IPS DF 19.7 (cell line): ENCODE results near the gene SLAMF1.
"Not testable (repeated sequence)": the region's sequence is repeated elsewhere in the genome, so short reads cannot be mapped to it uniquely, and the experiment has no call there.

Experiments used
- DNase-seq: peaks from one replicate; pipeline ENCODE4 v3.0.0-alpha.2; 2013; ENCODE audit warnings: low read depth, low spot score

SLAMF1 gene

DNA sequence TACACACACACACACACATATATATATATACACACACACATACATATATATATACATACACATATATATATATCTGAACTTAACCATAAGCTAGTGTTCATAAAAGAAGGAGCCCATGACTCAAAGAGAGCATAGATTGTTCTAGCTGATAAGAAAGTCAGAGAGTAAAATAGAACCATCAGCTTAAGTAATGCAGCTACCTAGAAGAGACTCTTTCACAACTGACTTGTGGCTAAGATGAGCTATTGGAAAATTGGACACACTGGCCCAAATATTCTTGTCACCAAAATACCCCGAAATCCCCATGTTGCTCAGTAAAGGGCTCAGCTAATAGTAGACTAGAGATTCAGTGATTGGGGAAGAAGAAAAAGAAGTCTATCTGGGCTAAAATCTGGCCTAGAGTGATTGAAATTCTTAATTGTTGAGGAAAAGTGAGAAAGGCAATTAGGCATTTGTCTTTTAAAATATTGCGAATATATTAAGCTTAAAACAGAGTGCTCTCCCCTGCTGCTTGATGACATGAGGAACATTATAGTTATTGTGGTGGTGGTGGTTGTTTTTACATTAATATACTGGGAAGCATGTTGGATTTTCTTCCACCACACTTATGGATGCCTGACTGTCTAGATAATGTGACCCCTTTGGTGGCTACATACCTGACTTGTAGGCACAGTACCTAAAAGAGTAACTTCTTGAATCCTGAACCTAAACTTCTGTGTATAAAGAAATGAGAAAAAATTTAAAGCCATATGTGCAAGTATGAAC is 6.3 kb downstream of the SLAMF1 start:
- DNase-seq: no peak

GRCh38 chr1:160639652-160640051 is 7.2 kb downstream of the SLAMF1 start:
- DNase-seq: no peak

DNA sequence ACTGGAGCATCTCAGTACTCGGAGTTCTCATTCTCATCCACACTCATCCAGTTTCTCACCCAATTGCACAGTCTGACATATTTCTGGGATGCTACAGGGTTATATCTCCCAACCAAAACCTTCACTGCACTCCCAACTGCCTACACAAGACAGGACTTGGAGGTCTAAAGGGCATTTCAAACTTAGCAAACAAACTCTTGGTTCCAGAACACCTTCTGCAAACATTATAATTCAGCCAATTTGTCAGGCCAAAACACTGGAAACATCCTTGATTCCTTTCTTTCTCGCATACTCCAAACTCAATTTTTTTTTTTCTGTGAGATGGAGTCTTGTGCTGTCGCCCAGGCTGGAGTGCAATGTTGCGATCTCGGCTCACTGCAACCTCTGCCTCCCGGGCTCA is 7.9 kb downstream of the SLAMF1 start:
- no peak for DNase-seq

- no peak for DNase-seq
These were observed 8.3 kb downstream of the SLAMF1 start for GRCh38 chr1:160638540-160638857.

GRCh38 chr1:160637821-160638539 is 8.9 kb downstream of the SLAMF1 start:
- DNase-seq: no peak

DNA sequence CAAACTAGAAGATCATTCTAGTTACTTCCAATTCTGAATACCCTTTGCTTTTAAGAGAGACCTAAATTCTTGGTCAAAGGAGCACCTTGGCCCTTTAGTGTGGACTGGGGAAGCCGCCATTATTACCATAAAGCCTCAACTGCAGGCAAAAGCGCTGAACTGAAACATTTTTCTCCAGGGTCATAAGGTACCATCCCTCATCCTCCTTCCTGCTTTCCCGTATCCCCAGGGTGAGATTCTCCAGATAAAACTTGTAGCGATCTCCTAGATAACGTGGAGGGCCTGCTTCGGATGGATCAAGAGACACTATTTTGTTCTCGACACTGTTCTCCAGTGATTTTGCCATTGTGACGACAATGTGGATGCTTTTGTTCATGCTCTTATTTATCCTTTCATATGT is 9.8 kb downstream of the SLAMF1 start:
- no peak for DNase-seq

DNA sequence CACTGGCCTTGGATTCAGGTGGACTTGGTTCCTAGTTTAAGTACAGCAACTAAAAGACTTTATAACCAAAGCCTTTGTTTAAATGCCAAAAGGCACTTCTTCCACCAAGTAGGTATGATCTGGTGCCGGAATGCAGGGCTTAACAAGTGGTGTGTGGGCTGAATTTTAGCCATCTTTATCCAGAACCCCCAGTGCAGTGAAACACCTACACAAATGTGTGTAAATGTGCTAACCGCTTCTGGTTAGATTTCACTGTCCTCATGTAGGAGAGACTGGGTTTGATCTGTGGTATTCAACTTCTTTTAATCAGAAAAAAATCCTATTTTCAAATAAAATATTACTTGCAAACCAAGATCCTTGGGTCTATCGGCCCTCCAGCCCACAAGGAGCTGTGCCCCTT is 10.3 kb downstream of the SLAMF1 start:
- no peak for DNase-seq

DNA sequence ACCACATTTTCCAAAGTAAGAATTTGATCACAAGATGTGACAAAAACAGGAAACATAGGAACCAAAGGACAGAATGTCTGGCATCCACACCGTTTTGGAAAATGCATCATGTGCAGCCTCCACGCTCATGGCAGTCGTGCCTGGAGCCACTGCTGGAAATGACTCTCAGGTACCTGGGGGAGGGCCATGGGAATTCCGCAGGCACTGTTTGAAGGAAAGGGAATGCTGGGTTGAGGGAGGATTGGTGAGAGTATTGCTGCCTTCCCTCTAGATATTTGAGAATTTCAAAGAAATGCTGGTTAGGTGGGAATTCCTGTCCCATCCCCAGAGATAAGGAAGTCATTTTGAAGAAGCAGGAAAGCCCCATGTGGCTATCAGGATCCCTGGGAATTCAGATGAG is 10.8 kb downstream of the SLAMF1 start:
- no peak for DNase-seq

DNA sequence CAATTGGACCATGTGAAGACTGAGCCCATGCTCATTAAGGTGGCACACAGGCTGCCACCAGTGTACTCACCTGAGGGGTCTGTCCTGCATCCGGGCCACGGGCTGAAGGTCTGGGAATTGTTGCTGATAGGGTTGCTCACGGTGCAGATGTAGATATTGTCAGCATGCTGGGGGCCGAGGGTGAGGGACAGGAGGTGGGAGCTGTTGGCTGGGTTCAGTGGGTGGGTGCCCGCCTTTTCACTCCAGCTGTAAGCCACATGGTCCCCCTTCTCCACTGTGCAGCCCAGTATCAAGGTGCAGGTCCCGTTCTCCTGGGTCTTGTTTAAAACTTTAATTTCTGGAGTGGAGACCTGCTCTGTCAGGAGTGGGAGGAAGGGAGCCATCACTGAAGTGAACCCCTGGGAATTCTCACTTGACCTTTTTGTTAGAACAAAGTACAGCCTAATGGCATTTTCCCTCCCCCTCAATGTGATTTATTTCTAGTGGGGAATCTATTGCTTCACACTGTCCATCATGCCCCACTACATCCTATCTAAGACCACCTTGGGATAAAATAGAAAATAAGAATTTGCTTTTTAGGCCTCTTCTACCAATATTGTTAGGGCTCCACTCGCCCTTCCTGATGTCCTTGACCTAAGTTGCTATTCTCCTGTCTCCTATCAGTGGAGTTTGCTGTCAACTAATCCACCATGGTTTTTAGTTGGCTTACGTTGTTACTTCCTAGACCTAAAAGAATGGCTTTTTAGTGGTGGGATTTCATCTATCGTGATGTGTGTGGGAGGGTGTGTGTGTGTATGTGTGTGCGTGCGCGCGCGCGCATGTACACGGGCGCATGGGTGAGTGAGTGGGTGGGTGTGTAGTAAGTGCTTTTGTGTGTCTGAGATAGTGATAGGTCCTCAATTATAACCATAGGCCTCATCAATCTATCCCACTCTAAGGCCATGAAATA is 12.0 kb downstream of the SLAMF1 start:
- no peak for DNase-seq

DNA sequence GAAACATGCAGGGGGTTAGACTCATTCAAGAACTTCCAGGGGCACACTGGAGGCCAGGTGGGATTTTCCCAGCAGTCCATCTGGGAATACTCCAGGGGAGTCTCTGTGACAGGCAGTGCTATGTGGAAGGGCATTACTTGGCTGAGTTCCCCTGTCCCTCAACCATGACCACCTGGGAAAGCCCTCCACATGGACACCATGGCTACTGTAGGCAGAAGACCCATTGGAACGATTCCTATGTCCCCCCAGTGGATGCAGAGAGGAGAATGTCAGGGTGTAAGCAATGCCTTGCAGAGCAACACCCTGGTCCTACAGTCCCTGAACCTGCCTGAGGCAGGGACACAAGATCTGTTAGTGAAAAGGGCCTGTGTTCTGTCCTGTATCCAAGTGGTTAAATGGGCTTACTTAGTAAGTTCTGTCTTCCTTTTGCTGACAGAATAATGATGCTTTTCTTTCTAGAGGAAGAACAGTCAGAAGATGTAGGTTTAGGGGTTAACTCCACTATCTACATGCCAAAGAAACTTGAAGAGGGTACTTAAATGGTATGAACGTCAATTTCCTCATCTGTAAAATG is 13.4 kb downstream of the SLAMF1 start:
- DNase-seq: no peak

DNA sequence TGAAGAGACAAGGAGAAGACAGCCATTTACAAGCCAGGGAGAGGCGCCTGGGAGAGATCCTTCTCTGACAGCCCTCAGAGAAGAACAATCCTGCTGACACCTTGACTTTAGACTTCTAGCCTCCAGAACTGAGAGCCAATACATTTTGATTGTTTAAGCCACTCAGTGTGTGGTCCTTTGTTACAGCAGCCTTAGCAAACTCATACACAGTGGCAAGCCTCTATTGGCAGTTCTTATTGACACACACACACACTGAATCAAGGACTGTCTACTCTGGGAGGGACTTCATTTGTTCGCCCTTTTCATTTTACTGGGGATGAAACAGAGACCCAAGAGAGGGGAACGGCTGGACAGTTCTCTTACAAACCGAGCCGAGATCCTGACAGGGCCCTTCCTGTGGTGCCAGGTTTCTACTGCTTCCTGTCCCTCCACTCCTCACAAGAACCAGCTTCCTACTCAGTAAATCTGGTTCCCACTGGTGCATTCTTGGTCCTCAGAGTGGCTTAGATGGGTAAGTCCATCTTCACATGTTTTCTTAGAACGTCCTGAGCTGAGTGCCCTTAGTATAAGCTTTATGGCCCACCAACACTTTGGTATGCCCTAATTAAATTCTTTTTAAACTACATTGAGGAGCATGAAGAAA is 14.7 kb downstream of the SLAMF1 start:
- no peak for DNase-seq

DNA sequence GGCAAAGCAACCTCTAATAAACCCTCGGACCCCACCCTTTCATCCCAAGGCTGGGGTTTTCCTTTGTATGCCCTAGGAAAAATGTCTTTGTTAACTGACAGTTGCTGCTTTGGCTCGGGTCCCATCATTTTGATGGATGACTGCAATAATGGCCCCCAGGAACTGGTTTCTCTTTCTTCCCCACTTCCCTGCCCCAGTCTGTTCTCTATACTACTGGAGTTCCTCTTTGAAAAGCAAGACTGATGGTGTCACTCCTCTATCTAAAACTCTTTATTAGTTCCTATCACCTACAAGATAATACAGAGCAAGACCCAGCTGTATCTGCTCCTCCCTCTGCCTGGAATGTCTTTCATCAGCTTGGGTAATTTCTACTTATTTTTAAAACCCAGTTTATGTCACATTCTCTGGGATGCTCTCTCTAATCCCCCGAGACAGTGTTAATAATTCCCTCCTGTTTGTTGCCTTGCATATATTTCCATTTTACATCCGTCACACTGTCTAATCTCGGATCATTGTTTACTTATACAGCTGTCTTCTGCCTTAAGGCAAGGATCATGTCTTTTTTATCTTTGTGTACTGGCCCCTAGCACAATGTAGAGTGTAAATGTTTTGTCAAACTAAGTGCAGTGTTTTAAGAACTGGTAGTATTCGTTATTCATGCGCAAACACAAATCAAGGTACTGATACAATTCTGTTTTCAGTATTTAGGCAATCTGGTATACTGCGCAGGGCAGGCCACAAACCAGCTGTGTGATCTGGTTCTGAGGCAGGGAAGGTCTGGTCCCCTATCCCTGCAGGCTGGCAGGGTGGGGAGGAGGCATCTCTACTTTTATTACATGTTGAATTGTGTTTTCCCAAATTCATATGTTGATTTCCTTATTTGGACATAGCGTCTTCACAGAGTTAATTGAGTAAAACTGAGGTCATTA is 16.1 kb downstream of the SLAMF1 start:
- DNase-seq: no peak

- no peak for DNase-seq
These were observed 17.3 kb downstream of the SLAMF1 start for GRCh38 chr1:160629286-160630210.

GRCh38 chr1:160628799-160629263 is 18.0 kb downstream of the SLAMF1 start:
- no peak for DNase-seq

GRCh38 chr1:160627677-160628289 is 19.1 kb downstream of the SLAMF1 start:
- not testable (repeated sequence) for DNase-seq

DNA sequence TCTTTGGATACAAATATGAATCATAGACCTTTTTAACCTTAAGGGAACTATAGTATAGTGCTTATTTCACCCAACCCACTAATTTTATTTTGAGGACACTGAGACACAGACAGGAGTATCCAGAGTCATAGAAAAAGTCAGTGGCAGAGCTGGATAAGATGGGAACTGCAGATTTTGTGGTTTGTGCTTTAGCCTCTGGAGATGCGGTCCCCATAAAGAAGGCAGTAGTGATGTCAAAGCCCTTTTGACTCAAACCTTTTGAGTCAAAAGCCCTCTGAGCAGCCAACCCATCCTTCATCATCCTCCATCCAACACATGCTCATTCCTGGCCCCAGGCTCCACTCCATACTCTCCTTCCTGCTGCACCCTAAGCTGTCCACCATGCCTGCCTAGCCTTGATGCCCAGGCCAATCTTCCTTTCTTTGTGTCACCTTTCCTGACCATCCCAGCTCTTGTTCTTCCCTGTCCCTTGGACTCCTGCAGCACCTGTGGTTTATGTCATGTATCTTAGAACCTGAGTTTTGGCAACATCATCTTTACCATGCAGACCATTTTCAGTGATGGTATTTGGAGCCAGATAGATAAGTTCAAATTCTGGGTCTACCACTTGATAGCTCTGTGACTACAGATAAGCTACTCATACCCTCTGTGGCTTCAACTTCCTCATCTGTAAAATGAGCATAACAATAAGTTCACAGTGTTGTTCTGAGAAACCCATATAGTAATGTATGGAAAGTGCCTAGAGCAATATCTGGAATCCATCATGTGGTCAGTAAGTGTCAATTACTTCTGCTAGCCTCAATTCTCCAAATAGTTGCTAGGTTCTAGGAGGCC is 20.1 kb downstream of the SLAMF1 start:
- no peak for DNase-seq

DNA sequence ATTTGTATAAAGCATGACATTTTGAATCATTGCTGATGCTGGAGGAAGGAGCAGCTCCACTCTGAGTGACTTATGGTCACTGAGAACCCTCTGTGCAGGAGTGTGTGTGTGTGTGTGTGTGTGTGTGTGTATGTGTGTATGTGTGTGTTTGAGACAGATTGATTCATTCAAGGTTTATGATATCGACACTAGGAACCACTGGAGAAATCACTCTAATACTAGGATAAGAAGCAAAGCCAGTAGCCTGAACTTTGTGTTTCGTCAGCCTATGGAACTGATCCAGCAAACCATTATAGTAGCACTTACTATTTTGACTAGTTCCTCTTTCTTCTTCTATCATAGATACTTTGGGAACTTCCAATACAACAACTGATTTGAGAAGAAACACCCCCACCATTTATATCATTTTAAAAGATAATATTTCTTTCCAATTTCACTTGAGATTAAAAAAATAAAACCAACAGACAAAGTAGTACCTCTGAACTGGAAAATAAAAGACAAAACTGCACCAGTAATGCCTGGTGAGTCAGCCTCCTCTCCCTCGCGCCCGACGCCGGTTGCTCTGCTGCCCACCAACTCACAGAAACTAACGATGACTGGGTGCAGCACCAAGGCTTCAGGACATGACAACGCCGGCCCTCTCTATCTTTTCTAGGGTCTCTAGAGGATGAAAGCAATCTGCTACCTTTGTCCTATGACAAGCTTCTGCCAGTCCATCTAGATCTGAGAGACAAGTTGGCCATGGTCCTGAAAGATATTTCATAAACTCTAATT is 20.9 kb downstream of the SLAMF1 start:
- no peak for DNase-seq
